Breast epithelium (tissue), 3 donors: Measurements from ENCODE around the gene CLDN6.

ENCODE experiments used
- CTCF ChIP-seq, 3 donors: fragments of 450-650 bp; IDR thresholded peaks; one replicate each; pipeline ENCODE4 v1.5.1; 2016 to 2017; ENCODE audit warnings: antibody characterized with exemption in 3 of 3, mild to moderate bottlenecking in 3 of 3, moderate library complexity in 3 of 3
- POLR2A ChIP-seq: fragments of 450-650 bp; IDR thresholded peaks from one replicate; pipeline ENCODE4 v1.6.1; 2016; ENCODE audit warnings: antibody characterized with exemption, mild to moderate bottlenecking, moderate library complexity
- POLR2AphosphoS5 ChIP-seq, 3 donors: sonication (generic); formaldehyde crosslinking; IDR thresholded peaks; one replicate each; pipeline ENCODE4 v1.6.1; 2017; ENCODE audit warnings: antibody characterized with exemption in 3 of 3

DNA sequence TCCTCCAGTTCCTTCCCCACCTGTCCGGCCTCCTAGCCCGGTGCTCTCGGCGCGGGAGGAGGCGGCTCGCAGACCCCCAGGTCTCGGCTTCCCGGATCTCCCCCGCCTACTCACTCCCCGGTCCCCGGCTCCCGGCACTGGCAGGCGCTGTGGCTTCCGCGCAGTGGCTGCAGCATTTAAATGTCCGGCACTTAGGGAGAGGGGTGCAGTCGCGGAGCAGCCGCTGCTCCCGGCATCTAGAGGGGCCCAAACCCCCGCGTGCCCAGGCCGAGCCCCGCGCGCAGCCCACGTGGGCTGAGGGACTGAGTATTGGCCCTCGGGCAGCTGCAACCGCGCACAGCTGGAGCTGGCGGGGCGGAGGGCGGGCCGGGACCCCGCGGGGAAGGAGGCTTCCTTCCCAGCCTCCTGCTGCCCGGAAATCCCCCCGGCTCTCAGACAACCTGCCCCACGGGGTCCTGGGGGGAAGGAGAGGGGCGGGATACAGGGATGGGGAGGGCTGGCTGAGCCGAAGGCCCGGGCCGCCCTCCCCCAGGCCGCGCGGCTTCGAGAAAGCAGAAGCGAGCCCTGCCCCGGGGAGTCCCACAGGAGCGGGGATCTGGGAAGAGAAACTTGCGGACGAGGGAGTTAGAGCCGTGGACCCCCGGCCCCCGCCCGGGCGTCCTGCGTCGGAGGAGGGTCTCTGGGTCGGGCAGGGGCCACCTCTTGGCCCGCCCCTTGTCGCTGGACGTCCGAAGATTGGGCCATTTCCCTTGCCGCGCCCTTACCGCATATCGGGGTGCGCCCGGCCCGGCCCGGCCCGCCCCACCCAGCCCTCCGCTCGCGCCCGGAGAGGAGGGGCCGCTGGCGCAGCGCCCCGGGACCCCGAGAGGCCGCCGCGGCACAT lies 28.0 kb upstream of the CLDN6 start, which contains the start of gene MMP25:
- no peak for TF ChIP-seq POLR2A
- TF ChIP-seq POLR2AphosphoS5 (IDR thresholded peaks at IDR 0.05), result no peak
- TF ChIP-seq CTCF (IDR thresholded peaks at IDR 0.05), result no peak
